Activated CD4-positive, alpha-beta T cell treated with anti-CD3 and anti-CD28 coated beads for 1 hour (primary cell): ENCODE measurements around the gene ZNF236.
A peak's percentile ranks its signal among the peaks of the same experiment; 100 is the strongest.
"Not testable (repeated sequence)": the region's sequence is repeated elsewhere in the genome, so short reads cannot be mapped to it uniquely, and the experiment has no call there.

Experiments
- DNase-seq: peaks from one replicate; pipeline ENCODE4 v3.0.0-alpha.2; 2020

The ZNF236 gene

DNA sequence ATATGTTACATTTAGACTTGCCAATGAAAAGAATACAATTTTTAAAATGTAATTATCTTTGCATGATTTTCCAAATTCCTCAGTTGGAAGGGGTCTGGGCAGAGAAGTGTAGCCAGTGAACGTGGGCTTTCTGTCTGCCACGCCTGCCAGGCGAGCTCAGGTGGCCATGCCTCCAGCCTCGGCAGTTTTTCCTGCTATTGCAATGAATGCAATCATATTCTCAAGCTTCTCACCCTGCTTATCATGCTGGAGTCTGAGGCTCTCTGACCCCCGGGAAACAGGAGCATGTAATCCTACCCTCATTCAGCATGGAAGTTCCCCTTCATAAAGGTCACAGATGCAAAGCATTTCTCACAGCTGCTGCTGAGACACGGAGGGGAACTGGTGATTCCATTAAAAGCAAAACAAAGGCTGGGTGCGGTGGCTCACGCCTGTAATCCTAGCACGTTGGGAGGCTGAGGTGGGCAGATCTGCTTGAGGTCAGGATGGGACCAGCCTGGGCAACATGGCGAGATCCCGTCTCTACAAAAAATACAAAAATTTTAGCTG, 155.4 kb downstream of the ZNF236 start:
- no peak for DNase-seq

GRCh38 chr18:76978616-76979015, 156.3 kb downstream of the ZNF236 start:
- no peak for DNase-seq

DNA sequence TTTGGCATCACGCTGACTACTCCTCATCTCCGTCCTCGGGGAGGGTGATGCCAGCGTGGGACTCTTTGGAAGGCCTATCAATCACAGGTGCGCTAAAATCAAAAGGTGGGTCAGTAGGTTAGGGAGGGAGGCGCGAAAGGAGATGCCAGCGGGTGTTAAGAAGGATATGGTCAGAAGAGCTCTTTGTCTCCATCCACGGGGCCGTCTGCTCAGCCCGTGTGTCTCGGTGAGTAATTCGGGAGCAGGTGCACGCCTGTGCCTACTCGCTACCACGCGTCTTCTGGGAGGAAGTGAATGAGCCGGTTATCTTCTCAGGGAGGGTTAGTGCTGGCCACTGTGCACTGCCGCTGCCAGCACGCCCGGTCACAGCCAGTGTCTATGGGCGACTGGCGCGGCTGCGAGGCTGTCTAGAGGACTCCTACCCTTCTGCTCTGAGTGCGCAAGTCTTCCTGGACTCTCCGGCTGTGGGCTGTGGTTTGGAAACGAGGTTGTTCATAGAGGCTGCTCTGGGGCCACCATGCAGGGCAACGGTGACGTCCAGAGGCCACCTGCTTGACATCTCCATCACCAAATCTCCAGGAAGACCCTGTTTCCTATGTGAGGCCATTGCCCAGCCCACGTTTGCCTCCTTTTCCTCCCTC, 156.9 kb downstream of the ZNF236 start:
- no peak for DNase-seq

DNA sequence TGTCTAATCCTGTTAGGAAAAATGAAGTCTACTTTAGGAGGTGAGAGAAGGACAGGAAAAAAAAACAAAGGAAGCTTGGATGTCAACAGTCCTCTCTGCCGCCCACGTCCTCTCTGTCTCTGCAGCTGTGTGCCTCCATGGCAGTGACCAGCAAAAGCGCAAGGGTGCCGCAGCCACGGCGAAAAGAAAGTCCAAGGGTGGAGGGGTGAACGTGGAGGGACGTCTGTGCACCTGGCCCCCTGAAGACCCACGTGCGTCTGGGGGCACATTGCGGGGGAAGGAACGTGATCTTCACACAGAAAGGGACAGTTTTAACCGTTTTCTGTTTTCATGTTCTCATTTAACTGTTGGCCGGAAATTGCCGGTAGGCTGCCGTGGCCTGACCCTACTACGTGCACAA, 157.5 kb downstream of the ZNF236 start:
- DNase-seq: no peak

DNA sequence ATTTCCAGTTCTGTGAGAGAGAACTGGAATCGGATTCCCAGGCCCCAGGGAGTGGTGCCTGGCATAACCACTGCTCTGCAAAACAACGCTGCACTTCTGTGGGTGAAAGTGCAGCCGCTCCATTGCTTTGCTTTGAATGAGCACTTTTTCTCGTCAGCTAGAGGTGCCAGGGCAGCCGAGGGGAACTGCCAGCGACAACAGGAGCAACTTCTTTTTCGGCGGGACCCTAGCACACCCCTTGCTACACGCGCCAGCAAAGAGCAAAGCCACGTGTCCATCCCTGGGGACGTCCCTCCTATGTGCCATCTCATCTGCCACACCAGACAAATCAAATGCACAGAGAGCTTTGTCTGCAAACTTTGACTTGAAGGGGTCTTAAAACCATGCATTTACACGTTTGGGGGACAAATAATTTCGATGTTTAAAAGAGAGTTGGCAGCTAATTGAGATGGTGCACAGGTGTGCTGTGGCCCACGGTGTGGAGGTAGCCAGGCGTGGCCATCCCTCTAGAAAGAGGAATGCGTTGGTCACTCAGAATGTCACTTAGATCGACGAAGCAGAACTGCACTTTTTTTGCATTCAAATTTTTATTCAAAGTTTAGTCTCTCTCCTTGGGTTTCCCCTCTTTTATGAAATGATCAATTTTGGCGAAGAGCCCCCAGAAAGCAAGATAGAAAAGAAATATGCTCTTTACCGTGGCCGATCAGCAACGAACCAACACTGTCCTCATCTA, 158.5 kb downstream of the ZNF236 start:
- DNase-seq: no peak

DNA sequence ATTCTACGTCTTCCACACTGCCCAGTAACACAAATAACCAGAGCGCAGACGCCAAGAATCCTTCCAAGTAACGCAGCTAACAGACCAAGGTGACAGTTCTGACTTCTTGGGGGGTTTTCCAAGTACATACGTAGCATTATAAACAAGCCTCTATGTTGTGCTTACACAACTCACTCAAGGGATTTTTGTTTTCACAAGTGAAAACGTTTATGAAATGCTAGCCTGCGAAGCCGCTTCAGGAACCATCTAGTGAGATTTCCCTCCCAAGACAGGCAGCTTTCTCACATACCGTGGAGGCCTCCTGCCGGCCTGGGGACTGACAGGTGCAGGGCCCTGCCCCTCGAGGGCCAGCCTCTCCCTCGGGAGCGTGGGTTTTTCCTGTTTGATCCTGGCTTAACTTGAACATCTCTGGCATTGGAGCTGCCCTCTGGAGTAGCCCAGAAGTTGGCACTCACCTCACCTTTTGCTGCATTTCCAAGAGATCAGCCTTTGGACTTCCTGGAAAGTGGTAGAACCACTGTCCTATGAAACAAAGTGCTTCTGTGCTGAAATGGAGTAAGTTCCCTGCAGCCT, 159.1 kb downstream of the ZNF236 start:
- no peak for DNase-seq

- no peak for DNase-seq
These were observed 159.7 kb downstream of the ZNF236 start for GRCh38 chr18:76982038-76982437.

- peak; percentile 70 for DNase-seq
These were observed 160.7 kb downstream of the ZNF236 start for GRCh38 chr18:76982841-76983583.

DNA sequence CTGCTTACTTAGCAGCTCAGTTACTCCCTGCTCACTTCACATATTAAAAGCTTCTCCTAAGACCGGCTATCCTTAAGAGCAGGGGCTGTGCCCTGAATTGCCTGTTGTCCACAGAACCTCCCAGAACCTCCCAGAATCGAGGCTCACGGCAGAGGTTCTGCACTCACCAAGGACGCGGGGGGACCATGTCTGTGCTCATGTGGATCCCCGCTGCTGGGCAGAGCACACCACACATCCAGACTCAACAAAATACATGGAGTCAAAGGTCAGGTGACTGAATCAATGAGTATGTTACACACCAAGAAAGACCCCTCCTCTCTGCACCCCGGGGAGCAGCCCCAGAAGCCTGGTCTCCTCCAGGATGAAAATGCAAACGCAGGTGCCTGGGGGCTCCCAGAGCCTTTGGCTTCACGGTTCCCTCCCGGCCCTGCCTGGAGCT, 161.3 kb downstream of the ZNF236 start:
- no peak for DNase-seq

GRCh38 chr18:76984193-76985155, 162.1 kb downstream of the ZNF236 start:
- DNase-seq: no peak

- DNase-seq: no peak
These were observed 163.0 kb downstream of the ZNF236 start for GRCh38 chr18:76985156-76985950.

- DNase-seq: no peak
These were observed 163.5 kb downstream of the ZNF236 start for GRCh38 chr18:76985951-76986236.

DNA sequence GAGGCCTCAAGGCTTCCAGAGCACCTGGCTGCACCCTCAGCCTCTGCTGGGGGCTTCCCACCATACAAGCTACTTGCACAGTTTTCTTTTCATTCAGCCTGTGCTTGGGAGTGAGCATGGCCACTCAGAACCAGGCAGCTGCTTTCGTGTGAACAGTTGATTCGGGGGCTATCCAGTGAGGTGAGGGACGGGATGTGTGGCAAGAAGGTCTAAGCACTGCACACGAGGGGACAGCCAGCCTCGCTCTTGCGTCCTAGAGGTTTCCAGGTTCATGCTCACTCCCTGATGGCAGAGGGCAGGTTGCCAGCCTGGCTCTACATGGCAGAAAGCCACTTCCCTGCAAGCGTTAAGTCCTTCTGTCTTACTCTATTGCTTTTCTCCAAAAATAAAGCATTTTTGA, 164.0 kb downstream of the ZNF236 start:
- DNase-seq: no peak

DNA sequence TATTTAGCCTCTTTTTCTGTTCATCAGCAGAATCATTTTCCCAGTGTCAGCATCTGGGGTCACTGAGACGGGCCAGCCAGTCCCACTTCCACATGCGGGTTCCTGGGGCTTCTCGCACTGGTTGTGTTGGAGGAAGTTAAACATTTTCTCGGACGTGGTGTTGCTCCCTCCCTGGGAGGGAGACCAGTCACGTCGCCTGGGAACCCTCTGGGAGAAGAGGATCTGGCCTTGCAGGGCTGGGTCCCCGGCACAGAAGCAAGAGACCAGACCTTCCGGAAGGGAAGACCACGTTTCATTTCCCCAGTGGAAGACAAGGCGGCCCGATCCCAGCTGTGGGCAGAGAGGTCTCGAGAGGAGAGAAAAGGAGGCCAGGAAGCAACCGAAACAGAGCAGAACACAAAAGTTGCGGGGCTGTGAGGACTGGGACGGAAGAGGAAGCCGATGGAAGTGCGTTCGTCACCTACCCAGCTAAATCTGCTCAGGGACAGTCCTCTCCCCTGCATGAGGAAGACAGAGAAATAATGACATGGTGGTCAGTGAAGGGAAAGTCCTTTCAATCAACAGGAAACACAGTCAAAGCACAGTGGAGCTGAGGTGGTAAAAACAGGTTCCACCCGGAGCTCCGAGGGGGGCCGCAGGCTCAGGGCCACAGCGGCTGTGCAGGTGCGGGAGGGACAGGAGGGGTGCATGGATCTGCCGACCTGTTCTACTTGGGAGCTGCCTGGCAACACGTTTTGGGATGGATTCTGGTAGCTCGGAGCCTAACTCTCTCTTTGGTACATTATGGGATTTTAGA, 165.9 kb downstream of the ZNF236 start:
- no peak for DNase-seq

- no peak for DNase-seq
These were observed 166.7 kb downstream of the ZNF236 start for GRCh38 chr18:76988827-76989646.

DNA sequence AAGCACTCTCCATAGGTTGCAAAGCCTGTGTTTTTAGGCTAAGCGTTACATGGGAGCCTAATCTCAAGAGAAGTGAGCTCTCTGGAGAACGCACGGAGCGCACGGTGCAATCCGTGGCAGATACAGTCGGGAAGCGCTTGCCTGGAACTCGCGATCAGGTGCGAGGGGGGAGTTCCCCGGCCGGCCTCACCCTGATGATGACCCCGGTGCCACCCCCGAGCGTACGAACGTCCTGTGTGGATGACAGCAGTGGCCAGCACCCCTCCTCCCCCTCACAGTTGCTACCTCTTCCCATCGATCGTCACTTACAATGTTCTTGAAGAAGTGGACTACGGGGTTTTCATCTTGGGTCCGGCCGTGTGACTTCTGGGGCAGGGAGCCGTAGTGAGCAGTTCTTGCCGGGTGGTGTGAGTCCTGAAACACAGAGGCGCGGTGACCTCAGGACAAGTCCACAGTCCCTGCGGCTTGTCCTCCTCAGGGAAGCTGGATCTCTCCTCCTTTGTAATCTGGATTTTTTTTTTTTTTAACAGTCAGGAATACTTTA, 167.4 kb downstream of the ZNF236 start:
- no peak for DNase-seq

GRCh38 chr18:76990343-76991020, 168.1 kb downstream of the ZNF236 start:
- not testable (repeated sequence) for DNase-seq

GRCh38 chr18:76991021-76991688, 168.8 kb downstream of the ZNF236 start:
- DNase-seq: no peak
